Esophagus muscularis mucosa (tissue), 4 donors: Measurements from ENCODE around the gene SLAIN2. TPM values are rescaled to one million over a fixed set of nuclear protein-coding genes. Genes with fewer than 3 reads are reported as not detected.
"Not testable (repeated sequence)": the region's sequence is repeated elsewhere in the genome, so short reads cannot be mapped to it uniquely, and the experiment has no call there.

Source experiments
- DNase-seq: peaks from one replicate; pipeline ENCODE4 v3.0.0-alpha.2; 2017; ENCODE audit errors: extremely low spot score
- H3K27ac ChIP-seq, 4 donors: fragments of 200-600 bp; sonication (generic); replicated peaks in 1 of 4; 1 replicate in 3 of 4; 2 replicates in 1 of 4; pipeline ENCODE4 v1.5.1; 2016 to 2019; ENCODE audit warnings: mild to moderate bottlenecking in 1 of 4
- H3K27me3 ChIP-seq, 4 donors: fragments of 200-600 bp; sonication (generic); one replicate each; pipeline versions ENCODE4 v1.5.1 to v1.6.0; 2016 to 2019
- H3K36me3 ChIP-seq, 4 donors: fragments of 200-600 bp; sonication (generic); one replicate each; pipeline ENCODE4 v1.5.1; 2016 to 2019
- H3K4me1 ChIP-seq, 4 donors: fragments of 200-600 bp; sonication (generic); one replicate each; pipeline ENCODE4 v1.5.1; 2016 to 2019
- H3K4me3 ChIP-seq, 4 donors: fragments of 200-600 bp; sonication (generic); 1 replicate in 2 of 4; 2 replicates in 2 of 4; pipeline ENCODE4 v1.5.1; 2016 to 2019; ENCODE audit warnings: mild to moderate bottlenecking in 4 of 4, moderate library complexity in 1 of 4
- H3K9me3 ChIP-seq, 4 donors: fragments of 200-600 bp; sonication (generic); 1 replicate in 3 of 4; 2 replicates in 1 of 4; pipeline ENCODE4 v1.5.1; 2016 to 2019
- EP300 ChIP-seq: sonication (generic); formaldehyde crosslinking; IDR thresholded peaks from one replicate; pipeline ENCODE4 v1.6.1; 2017; ENCODE audit warnings: antibody characterized with exemption
- POLR2A ChIP-seq: fragments of 450-650 bp; IDR thresholded peaks from one replicate; pipeline ENCODE4 v1.6.1; 2017; ENCODE audit warnings: antibody characterized with exemption, moderate library complexity, mild to moderate bottlenecking, low read depth
- POLR2AphosphoS5 ChIP-seq, 2 donors: sonication (generic); formaldehyde crosslinking; IDR thresholded peaks; one replicate each; pipeline ENCODE4 v1.6.1; 2017; ENCODE audit warnings: antibody characterized with exemption in 2 of 2
- WGBS: methylation state at CpG from one replicate; pipeline ENCODE4 v1.1.5; 2018; 5-methylcytosine and 5-hydroxymethylcytosine counted together
- intact Hi-C: fragments of 100-400 bp; cut with DNase I; formaldehyde crosslinking; loops from one replicate; pipeline ENCODE4 v1.15.1; 2023
- total RNA-seq, 4 donors: library from RNA; depleted of rRNA; stranded (reverse); fragments of >200 nt; gene quantifications; one replicate each; pipeline versions ENCODE4 v1.1.0 to v1.2.1, GENCODE V29; 2016
- TF ChIP-seq, protein P1 (sequence below), 3 experiments: fragments of 200-600 bp in 2 of 3; fragments of 450-650 bp in 1 of 3; sonication (generic) in 2 of 3; IDR thresholded peaks; one replicate each; pipeline ENCODE4 v1.5.1; 2017 to 2019; ENCODE audit warnings: antibody characterized with exemption in 3 of 3, mild to moderate bottlenecking in 2 of 3, moderate library complexity in 1 of 3

The SLAIN2 gene
- total RNA-seq, 4 donors from 2014 or later: 82.5 to 165 (median 111) TPM

DNA sequence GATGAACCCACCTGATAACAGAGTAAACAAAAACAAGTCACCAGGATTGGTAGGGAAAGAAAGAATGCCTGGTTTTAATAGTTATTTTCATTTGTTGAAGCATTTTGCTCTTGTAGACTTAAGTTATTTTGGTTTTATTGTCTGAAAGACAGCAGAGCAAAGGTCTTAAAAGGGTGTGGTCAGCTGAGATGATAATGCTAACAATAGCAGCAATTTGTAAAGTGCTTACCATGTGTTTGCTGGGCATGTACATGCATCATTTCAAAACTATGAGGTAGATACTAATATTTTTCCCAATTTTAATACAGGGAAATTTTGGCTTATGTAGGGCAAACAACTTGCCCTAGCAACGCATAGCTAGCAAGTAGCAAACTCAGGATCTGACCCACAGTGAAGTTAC is 95.0 kb downstream of the SLAIN2 start:
- DNase-seq: no peak
- no peaks in the 10 kb centered on the region for H3K9me3 ChIP-seq
- no peak overlapping the region for H3K4me3 ChIP-seq
- H3K27me3 ChIP-seq: no peaks in the 10 kb centered on the region
- intact Hi-C loops: no loop called here
- no peak for TF ChIP-seq POLR2A
- no peak overlapping the region for H3K27ac ChIP-seq
- no peaks in the 10 kb centered on the region for H3K4me1 ChIP-seq
- H3K36me3 ChIP-seq: no peaks in the 10 kb centered on the region
- WGBS: 95% methylated on average over 1 of the region's 1 CpG

DNA sequence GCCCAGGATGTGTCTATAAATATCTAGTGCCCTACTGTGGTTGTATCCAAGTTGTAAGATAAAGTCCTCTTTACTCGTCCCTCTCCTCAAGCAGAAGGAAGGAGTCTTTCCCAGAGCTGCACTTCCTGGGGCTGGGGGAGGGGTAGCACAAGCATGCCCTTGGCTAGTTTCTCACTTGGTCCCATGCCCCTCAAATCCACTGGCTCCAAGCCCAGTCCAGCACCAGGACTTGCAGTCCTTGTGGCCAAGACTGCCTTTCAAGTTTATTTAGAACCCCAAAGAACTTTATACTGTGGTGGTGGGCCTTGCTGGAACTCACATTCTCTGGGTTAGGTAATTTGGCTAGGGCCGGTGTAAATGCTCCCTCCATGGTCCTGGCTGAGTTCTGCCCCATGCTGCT is 98.7 kb downstream of the SLAIN2 start:
- no peak overlapping the region for H3K4me3 ChIP-seq
- H3K27me3 ChIP-seq: no peaks in the 10 kb centered on the region
- DNase-seq: no peak
- H3K27ac ChIP-seq: no peak overlapping the region
- H3K4me1 ChIP-seq: no peaks in the 10 kb centered on the region
- no peaks in the 10 kb centered on the region for H3K9me3 ChIP-seq
- TF ChIP-seq EP300 (no peak), POLR2A (no peak), POLR2AphosphoS5 (IDR thresholded peaks at IDR 0.05) (no peak)
- TF ChIP-seq, protein P1, sequence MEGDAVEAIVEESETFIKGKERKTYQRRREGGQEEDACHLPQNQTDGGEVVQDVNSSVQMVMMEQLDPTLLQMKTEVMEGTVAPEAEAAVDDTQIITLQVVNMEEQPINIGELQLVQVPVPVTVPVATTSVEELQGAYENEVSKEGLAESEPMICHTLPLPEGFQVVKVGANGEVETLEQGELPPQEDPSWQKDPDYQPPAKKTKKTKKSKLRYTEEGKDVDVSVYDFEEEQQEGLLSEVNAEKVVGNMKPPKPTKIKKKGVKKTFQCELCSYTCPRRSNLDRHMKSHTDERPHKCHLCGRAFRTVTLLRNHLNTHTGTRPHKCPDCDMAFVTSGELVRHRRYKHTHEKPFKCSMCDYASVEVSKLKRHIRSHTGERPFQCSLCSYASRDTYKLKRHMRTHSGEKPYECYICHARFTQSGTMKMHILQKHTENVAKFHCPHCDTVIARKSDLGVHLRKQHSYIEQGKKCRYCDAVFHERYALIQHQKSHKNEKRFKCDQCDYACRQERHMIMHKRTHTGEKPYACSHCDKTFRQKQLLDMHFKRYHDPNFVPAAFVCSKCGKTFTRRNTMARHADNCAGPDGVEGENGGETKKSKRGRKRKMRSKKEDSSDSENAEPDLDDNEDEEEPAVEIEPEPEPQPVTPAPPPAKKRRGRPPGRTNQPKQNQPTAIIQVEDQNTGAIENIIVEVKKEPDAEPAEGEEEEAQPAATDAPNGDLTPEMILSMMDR (IDR thresholded peaks at IDR 0.05): no peak
- WGBS: 100% methylated on average over 1 of the region's 2 CpGs
- intact Hi-C loops: no loop called here
- H3K36me3 ChIP-seq: no peaks in the 10 kb centered on the region

DNA sequence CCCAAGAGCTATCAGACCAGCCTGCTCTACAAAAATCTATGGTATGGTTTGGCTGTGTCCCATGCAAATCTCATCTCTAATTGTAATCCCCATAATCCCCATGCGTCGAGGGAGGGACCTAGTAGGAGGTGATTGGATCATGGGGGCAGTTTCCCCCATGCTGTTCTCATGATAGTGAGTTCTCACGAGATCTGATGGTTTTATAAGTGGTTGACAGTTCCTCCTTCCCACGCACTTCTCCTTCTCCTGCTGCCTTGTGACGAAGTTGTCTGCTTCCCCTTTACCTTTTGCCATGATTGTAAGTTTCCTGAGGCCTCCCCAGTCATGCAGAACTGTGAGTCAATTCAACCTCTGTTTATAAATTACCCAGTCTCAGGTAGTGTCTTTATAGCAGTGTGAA is 99.6 kb downstream of the SLAIN2 start:
- H3K27ac ChIP-seq, H3K4me3 ChIP-seq, H3K36me3 ChIP-seq, DNase-seq, intact Hi-C loops, H3K9me3 ChIP-seq, H3K27me3 ChIP-seq, H3K4me1 ChIP-seq: not testable (repeated sequence)
- 71% methylated on average over 5 of the region's 5 CpGs for WGBS

DNA sequence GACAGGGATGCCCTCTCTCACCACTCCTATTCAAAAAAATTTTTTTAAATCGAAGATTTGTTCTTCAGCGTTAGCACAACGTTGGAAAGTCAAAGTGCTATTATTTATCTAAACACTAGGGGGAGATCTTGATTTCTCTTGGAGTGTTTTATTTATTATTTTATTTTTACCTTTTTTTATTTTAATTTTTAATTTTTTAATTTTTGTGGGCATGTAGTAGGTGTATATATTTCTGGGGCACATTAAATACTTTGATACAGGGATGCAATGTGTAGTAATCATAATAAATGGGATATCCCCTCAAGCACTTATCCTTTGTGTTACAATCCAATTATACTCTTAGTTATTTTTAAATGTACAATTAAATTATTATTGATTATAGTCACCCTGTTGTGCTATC is 104.4 kb downstream of the SLAIN2 start:
- intact Hi-C loops: no loop called here
- TF ChIP-seq, protein P1 (IDR thresholded peaks at IDR 0.05): peak; percentile 31 to 59 (median 47)
- TF ChIP-seq POLR2A: no peak
- Histone ChIP-seq H3K27ac (no peak overlapping the region), H3K4me1 (no peaks in the 10 kb centered on the region), H3K36me3 (no peaks in the 10 kb centered on the region), H3K9me3 (no peaks in the 10 kb centered on the region), H3K27me3 (no peaks in the 10 kb centered on the region), H3K4me3 (no peak overlapping the region)
- 23% methylated on average over 3 of the region's 3 CpGs for WGBS
- no peak for DNase-seq

DNA sequence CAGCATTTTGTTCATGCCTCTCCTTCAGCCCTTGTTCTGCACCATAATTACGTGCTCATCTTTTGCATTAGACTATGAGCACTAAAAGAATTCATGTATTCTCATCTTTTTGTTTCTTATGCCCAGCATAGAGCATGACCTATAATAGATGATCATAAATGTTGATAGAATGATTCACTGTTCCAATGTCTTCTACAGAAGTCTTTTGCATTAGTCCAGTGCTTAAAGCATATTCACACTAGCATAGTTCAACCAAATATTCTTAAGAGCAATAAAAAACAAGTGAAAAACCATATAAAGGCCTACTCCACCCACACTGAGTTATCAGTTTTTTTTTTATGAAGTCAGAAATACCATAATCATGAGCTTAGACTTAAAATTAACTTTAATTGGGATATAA is 105.3 kb downstream of the SLAIN2 start:
- TF ChIP-seq POLR2A: no peak
- no peak for TF ChIP-seq POLR2AphosphoS5 (IDR thresholded peaks at IDR 0.05)
- TF ChIP-seq EP300: no peak
- TF ChIP-seq, protein P1 (IDR thresholded peaks at IDR 0.05): no peak
- WGBS: 96% methylated on average over 1 of the region's 1 CpG
- DNase-seq: no peak
- Histone ChIP-seq H3K27ac (no peak overlapping the region), H3K4me3 (no peak overlapping the region), H3K9me3 (no peaks in the 10 kb centered on the region), H3K36me3 (no peaks in the 10 kb centered on the region), H3K4me1 (no peaks in the 10 kb centered on the region), H3K27me3 (no peaks in the 10 kb centered on the region)
- intact Hi-C loops: no loop called here

DNA sequence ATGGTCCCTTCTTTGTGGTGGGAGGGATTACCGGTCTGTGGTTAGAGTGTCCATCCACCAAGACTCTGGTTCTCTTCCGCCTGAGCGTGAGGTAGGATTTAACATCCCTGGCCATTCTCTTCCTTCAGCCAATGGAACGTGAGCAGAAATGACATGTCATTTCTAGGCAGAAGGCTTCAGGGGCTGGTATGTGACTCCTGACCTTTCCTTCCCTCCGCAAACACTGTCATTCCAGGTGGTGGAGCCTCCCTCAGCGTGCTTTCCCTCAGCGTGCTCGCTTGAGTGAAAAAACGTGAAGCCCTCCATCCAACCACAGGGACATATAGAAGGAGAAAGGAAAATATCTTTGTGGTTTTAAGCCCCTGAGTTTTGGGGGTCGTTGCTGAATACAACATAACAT is 107.8 kb downstream of the SLAIN2 start:
- Histone ChIP-seq H3K4me3 (no peak overlapping the region), H3K36me3 (no peaks in the 10 kb centered on the region), H3K27ac (no peak overlapping the region), H3K27me3 (no peaks in the 10 kb centered on the region), H3K9me3 (no peaks in the 10 kb centered on the region), H3K4me1 (no peaks in the 10 kb centered on the region)
- TF ChIP-seq POLR2A (no peak), EP300 (no peak), POLR2AphosphoS5 (IDR thresholded peaks at IDR 0.05) (no peak)
- TF ChIP-seq, protein P1 (IDR thresholded peaks at IDR 0.05): no peak
- WGBS: 87% methylated on average over 10 of the region's 10 CpGs
- intact Hi-C loops: no loop called here
- DNase-seq: no peak
